SK-N-SH (cell line): ENCODE data around the gene CALD1. TPM values are rescaled to one million over a fixed set of nuclear protein-coding genes. Genes with fewer than 3 reads are reported as not detected.

Source experiments
- CHD2 ChIP-seq: fragments of 150-350 bp; IDR thresholded peaks from 2 replicates; pipeline ENCODE4 v1.6.1; 2018; ENCODE audit warnings: low read length; ENCODE audit not compliant: partially characterized antibody
- EP300 ChIP-seq, 2 experiments: IDR thresholded peaks; 2 replicates each; pipeline versions ENCODE4 v1.4.0 to v1.6.1; 2012; ENCODE audit warnings: borderline replicate concordance in 1 of 2, low read depth in 1 of 2, low read length in 1 of 2
- EZH2phosphoT487 ChIP-seq: fragments of 200-600 bp; sonication (generic); IDR thresholded peaks from 2 replicates; pipeline ENCODE4 v1.6.1; 2017; ENCODE audit warnings: low read depth, mixed run types, mild to moderate bottlenecking, antibody characterized with exemption, moderate library complexity, borderline replicate concordance
- FOSL2 ChIP-seq: IDR thresholded peaks from 2 replicates; pipeline ENCODE4 v1.4.0; 2012; ENCODE audit warnings: low read depth, mild to moderate bottlenecking, moderate library complexity, borderline replicate concordance
- FOXJ3 ChIP-seq: sonication (generic); formaldehyde crosslinking; IDR thresholded peaks from 2 replicates; pipeline ENCODE4 v1.5.1; 2020; ENCODE audit warnings: mild to moderate bottlenecking, missing genetic modification reagents
- FOXM1 ChIP-seq: IDR thresholded peaks from 2 replicates; pipeline ENCODE4 v1.4.0; 2012; ENCODE audit warnings: low read depth, mild to moderate bottlenecking
- GABPA ChIP-seq: IDR thresholded peaks from 2 replicates; pipeline ENCODE4 v1.4.0; 2012; ENCODE audit warnings: low read depth, mild to moderate bottlenecking
- JUND ChIP-seq: IDR thresholded peaks from 2 replicates; pipeline ENCODE4 v1.4.0; 2012
- MAX ChIP-seq: IDR thresholded peaks from 2 replicates; pipeline ENCODE4 v1.4.0; 2012; ENCODE audit warnings: low read depth
- MEF2A ChIP-seq: IDR thresholded peaks from 2 replicates; pipeline ENCODE4 v1.4.0; 2012; ENCODE audit warnings: low read depth, borderline replicate concordance
- NFIC ChIP-seq: IDR thresholded peaks from 2 replicates; pipeline ENCODE4 v1.4.0; 2012; ENCODE audit warnings: borderline replicate concordance
- POLR2AphosphoS5 ChIP-seq: IDR thresholded peaks from 2 replicates; pipeline ENCODE4 v1.6.1; 2012; ENCODE audit warnings: low read depth, low read length
- RAD21 ChIP-seq: IDR thresholded peaks from 2 replicates; pipeline ENCODE4 v1.6.1; 2012; ENCODE audit warnings: mild to moderate bottlenecking, low read length
- RCOR1 ChIP-seq: fragments of 150-350 bp; IDR thresholded peaks from 2 replicates; pipeline ENCODE4 v1.6.1; 2017; ENCODE audit warnings: antibody characterized with exemption, low read length
- RFX5 ChIP-seq: IDR thresholded peaks from 2 replicates; pipeline ENCODE4 v1.6.1; 2012; ENCODE audit warnings: mild to moderate bottlenecking, improper control_type of control experiment, low read length
- SIN3A ChIP-seq: IDR thresholded peaks from 2 replicates; pipeline ENCODE4 v1.6.1; 2012; ENCODE audit warnings: low read depth, mild to moderate bottlenecking, low read length, moderate library complexity, borderline replicate concordance
- SMC3 ChIP-seq: IDR thresholded peaks from 2 replicates; pipeline ENCODE4 v1.6.1; 2012; ENCODE audit warnings: low read depth, low read length, improper control_type of control experiment
- TAF1 ChIP-seq: IDR thresholded peaks from 2 replicates; pipeline ENCODE4 v1.6.1; 2012; ENCODE audit warnings: low read depth, mild to moderate bottlenecking, low read length, moderate library complexity, borderline replicate concordance
- TCF12 ChIP-seq: IDR thresholded peaks from 2 replicates; pipeline ENCODE4 v1.4.0; 2012
- polyA plus RNA-seq, 3 experiments: library from polyadenylated mRNA; depleted of rRNA; stranded (reverse); fragments of >200 nt; gene quantifications; 2 replicates each; pipeline ENCODE4 v1.2.3, GENCODE V29; 2012
- TF ChIP-seq, protein P1 (sequence below): IDR thresholded peaks from 2 replicates; pipeline ENCODE4 v1.4.0; 2012; ENCODE audit warnings: low read depth, borderline replicate concordance
- TF ChIP-seq, protein P2 (sequence below): fragments of 150-350 bp; IDR thresholded peaks from 2 replicates; pipeline ENCODE4 v1.6.1; 2016; ENCODE audit warnings: mild to moderate bottlenecking, low read depth, low read length
- TF ChIP-seq, protein P3 (sequence below): IDR thresholded peaks from 2 replicates; pipeline ENCODE4 v1.6.1; 2012; ENCODE audit warnings: mild to moderate bottlenecking, low read depth, low read length, moderate library complexity

The CALD1 gene
- polyA plus RNA-seq, 1 of the 3 experiments (the other 2 are of a cell fraction): 299 TPM

DNA sequence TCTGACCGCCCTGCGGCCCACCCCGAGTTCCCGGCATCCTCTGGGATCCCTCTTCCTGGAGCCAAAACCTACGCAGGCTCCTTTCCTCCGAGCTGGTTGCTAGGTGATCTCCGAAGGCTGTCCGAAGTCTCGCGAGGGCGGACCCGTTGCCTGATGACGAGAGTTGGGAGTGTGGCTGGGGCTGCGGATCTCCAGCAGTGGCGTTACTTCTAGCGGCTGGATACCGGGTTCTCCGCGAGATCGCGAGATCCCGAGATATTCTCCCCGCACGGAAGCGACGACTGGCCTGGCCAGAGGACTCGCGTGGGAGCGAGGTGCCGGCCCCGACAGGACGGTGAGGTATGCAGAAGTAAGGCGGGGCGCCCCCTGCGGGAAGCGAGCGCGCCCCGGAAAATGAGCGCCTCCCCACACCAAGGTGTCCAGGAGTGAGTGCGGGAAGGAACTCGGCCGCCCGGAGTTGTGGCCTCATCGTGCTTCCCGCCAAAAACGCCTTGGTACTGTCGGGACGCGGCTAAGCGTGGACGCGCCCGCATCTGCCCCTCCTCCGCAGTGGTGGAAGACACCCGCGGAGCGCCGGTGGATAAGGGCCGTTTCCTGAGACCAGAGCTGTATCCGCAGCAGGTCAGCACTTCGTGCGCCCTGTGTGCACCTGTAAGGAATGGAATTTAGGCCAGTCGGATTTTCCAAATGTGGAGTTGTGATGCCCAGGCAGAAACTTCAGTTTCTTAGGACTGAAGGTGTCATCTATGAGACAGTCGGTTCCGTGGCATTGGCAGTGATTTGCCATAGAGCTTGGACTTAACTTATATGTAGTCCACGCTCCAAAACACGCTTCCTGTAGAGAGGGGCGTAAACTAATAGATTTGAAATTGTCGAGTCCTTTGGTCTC, 207.2 kb downstream of the CALD1 start, which contains the start of gene AGBL3 (continued):
- peak; percentile 80 for TF ChIP-seq TAF1
- TF ChIP-seq FOXJ3: no peak
- TF ChIP-seq SIN3A: peak; percentile 93
- no peak for TF ChIP-seq MEF2A
- peak; percentile 92 for TF ChIP-seq POLR2AphosphoS5
- TF ChIP-seq RAD21: peak; percentile 36
- TF ChIP-seq GABPA: peak; percentile 22; the same call in 1 of the 2 replicates
- TF ChIP-seq RFX5: peak; percentile 84
- TF ChIP-seq NFIC: no peak; the same call in 1 of the 2 replicates
- TF ChIP-seq SMC3: peak; percentile 42
- no peak; the same call in 1 of the 2 replicates for TF ChIP-seq FOXM1
- no peak for TF ChIP-seq EZH2phosphoT487
- TF ChIP-seq, protein P1, sequence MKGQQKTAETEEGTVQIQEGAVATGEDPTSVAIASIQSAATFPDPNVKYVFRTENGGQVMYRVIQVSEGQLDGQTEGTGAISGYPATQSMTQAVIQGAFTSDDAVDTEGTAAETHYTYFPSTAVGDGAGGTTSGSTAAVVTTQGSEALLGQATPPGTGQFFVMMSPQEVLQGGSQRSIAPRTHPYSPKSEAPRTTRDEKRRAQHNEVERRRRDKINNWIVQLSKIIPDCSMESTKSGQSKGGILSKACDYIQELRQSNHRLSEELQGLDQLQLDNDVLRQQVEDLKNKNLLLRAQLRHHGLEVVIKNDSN: no peak
- no peak for TF ChIP-seq FOSL2
- peak; percentile 92 for TF ChIP-seq MAX
- TF ChIP-seq, protein P2, sequence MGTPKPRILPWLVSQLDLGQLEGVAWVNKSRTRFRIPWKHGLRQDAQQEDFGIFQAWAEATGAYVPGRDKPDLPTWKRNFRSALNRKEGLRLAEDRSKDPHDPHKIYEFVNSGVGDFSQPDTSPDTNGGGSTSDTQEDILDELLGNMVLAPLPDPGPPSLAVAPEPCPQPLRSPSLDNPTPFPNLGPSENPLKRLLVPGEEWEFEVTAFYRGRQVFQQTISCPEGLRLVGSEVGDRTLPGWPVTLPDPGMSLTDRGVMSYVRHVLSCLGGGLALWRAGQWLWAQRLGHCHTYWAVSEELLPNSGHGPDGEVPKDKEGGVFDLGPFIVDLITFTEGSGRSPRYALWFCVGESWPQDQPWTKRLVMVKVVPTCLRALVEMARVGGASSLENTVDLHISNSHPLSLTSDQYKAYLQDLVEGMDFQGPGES: no peak
- TF ChIP-seq TCF12: peak; percentile 22; the same call in 1 of the 2 replicates
- TF ChIP-seq EP300 (IDR thresholded peaks at IDR 0.05; ENCODE audit: borderline replicate concordance in 1 of 2, low read depth in 1 of 2, low read length in 1 of 2): no peak; a peak in 1 of 4 replicates
- no peak for TF ChIP-seq JUND
- TF ChIP-seq, protein P3, sequence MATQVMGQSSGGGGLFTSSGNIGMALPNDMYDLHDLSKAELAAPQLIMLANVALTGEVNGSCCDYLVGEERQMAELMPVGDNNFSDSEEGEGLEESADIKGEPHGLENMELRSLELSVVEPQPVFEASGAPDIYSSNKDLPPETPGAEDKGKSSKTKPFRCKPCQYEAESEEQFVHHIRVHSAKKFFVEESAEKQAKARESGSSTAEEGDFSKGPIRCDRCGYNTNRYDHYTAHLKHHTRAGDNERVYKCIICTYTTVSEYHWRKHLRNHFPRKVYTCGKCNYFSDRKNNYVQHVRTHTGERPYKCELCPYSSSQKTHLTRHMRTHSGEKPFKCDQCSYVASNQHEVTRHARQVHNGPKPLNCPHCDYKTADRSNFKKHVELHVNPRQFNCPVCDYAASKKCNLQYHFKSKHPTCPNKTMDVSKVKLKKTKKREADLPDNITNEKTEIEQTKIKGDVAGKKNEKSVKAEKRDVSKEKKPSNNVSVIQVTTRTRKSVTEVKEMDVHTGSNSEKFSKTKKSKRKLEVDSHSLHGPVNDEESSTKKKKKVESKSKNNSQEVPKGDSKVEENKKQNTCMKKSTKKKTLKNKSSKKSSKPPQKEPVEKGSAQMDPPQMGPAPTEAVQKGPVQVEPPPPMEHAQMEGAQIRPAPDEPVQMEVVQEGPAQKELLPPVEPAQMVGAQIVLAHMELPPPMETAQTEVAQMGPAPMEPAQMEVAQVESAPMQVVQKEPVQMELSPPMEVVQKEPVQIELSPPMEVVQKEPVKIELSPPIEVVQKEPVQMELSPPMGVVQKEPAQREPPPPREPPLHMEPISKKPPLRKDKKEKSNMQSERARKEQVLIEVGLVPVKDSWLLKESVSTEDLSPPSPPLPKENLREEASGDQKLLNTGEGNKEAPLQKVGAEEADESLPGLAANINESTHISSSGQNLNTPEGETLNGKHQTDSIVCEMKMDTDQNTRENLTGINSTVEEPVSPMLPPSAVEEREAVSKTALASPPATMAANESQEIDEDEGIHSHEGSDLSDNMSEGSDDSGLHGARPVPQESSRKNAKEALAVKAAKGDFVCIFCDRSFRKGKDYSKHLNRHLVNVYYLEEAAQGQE: no peak; the same call in 1 of the 2 replicates
- TF ChIP-seq RCOR1: peak; percentile 51
- TF ChIP-seq CHD2: peak; percentile 99
